Right lung (tissue), 5 donors: Measurements from ENCODE around the gene SLC48A1. TPM values are rescaled to one million over a fixed set of nuclear protein-coding genes. Genes with fewer than 3 reads are reported as not detected.

Experiments
- DNase-seq, 2 donors: peaks; one replicate each; pipeline ENCODE4 v3.0.0-alpha.2; 2013
- polyA plus RNA-seq, 5 donors: library from polyadenylated mRNA; unstranded; fragments of 120-200 nt; gene quantifications; one replicate each; pipeline versions ENCODE4 v1.2.1 to v1.2.3, GENCODE V29; 2013; ENCODE audit warnings: inconsistent platforms in 1 of 5, low replicate concordance in 1 of 5; ENCODE audit not compliant: insufficient read length in 5 of 5, insufficient read depth in 1 of 5

The SLC48A1 gene
- polyA plus RNA-seq, 5 donors, result 14.7 to 19.4 (median 16.4) TPM

GRCh38 chr12:47822863-47823262 is 49.8 kb downstream of the SLC48A1 start:
- DNase-seq, result no peak

GRCh38 chr12:47823422-47824086 is 50.5 kb downstream of the SLC48A1 start:
- no peak for DNase-seq

DNA sequence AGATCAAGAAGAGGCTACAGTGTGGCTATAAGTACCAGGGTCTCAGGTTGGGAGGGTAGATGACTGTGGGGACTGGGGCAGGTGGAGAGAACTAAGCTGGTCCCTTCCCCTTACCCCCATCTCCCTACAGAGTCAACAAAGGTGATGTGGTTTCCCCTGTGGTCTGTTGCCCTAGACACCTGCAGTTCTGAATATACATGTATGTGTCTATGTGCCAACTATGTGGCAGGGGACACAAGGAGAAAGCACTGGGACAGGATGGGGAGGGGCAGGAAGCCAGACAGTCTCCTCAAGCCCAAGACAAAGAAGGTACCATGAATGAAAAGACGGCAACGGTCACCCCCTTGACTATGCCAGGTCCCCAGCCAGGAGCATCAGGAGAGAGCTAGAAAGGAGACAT is 51.2 kb downstream of the SLC48A1 start:
- DNase-seq, result no peak

DNA sequence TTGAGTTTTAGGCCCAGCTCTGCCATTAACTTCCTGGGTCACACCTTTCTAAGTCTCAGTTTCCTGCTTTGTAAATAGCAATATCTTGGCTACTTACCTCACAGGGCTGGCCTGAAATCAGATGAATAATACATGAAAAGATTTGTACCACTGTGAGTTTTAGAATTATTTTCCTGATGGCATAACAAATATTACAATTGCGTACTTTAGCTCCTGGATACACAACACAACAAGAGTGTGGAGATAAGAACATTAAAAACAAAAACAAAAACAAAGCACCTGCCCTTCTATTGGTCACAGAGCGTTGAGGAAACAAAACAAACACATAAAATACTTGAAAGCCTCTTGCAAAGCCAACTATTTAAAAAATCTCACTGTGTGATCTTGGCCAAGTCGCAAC is 51.6 kb downstream of the SLC48A1 start:
- DNase-seq, result no peak

- DNase-seq, result no peak
Measured at GRCh38 chr12:47825173-47825639, 52.2 kb downstream of the SLC48A1 start.

- no peak for DNase-seq
Measured at GRCh38 chr12:47828008-47828975, 55.3 kb downstream of the SLC48A1 start.

DNA sequence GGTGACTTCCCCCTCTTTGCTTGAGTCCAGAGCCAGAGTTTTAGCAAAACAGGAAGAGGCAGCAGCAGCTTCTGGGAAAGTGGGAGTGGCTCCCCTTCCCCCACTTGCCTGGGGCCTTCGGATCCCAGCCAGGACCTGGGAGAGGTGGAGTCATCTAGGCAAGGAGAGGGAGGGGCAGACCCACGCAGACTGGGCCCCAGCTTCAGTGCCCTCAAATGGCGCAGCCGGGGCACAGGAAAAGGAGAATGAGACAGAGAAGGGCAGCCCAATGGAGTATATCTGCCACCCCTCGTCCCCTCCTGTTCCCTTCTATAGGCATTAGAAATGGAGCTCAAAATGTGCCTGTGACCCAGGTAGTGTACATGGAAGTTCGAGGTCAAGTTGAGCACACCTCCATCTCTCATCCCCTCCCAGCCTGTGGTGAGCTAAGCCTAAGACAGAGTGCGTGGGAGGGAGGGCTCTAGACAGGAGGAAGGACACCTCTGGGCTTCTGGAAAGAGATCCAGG is 56.0 kb downstream of the SLC48A1 start:
- DNase-seq, result no peak

- DNase-seq, result no peak
Measured at GRCh38 chr12:47829584-47829983, 56.5 kb downstream of the SLC48A1 start.

Other genes with a start within 250 kb of the SLC48A1 start
- gene RPAP3, start 67.2 kb upstream of the SLC48A1 start, polyA plus RNA-seq, result 10 to 100 TPM; 27.3 to 42.0 (median 37.0) TPM
- gene ENDOU, start 47.7 kb upstream of the SLC48A1 start, polyA plus RNA-seq, result under 1 TPM; 0.24 to 0.33 (median 0.29) TPM
- gene RAPGEF3, start 14.4 kb upstream of the SLC48A1 start, polyA plus RNA-seq, result 10 to 100 TPM; 11.2 to 20.3 (median 16.1) TPM
- 10 to 100 TPM; 66.6 to 97.5 (median 85.7) TPM for gene HDAC7, start 46.7 kb downstream of the SLC48A1 start, polyA plus RNA-seq
- 1 to 10 TPM; 1.2 to 1.9 (median 1.6) TPM for gene VDR, start 131.8 kb downstream of the SLC48A1 start, polyA plus RNA-seq
- gene TMEM106C, start 190.4 kb downstream of the SLC48A1 start, polyA plus RNA-seq, result 100 to 1,000 TPM in 3 of 5 donors, 10 to 100 TPM in 2; 74.9 to 110 (median 109) TPM
- 10 to 100 TPM; 60.4 to 78.4 (median 67.3) TPM for gene COL2A1, start 231.2 kb downstream of the SLC48A1 start, polyA plus RNA-seq